Panc1 (cell line): Measurements from ENCODE around the gene SASH3.

Experiments
- POLR2AphosphoS5 ChIP-seq: IDR thresholded peaks from 2 replicates; pipeline ENCODE4 v1.6.1; 2012; ENCODE audit warnings: mild to moderate bottlenecking, low read depth, low read length, moderate library complexity
- SIN3A ChIP-seq: IDR thresholded peaks from 2 replicates; pipeline ENCODE4 v1.6.1; 2012; ENCODE audit warnings: low read depth, mild to moderate bottlenecking, low read length, moderate library complexity, borderline replicate concordance; ENCODE audit not compliant: insufficient read depth
- TF ChIP-seq, protein P1 (sequence below): fragments of 450-650 bp; IDR thresholded peaks from 2 replicates; pipeline ENCODE4 v1.5.1; 2017; ENCODE audit warnings: mild to moderate bottlenecking
- TF ChIP-seq, protein P2 (sequence below), 2 experiments: IDR thresholded peaks; 2 replicates each; pipeline ENCODE4 v1.6.1; 2011 to 2012; ENCODE audit warnings: low read depth in 2 of 2, control low read depth in 1 of 2, low read length in 1 of 2, mild to moderate bottlenecking in 1 of 2, moderate library complexity in 1 of 2; ENCODE audit not compliant: insufficient read depth in 1 of 2

DNA sequence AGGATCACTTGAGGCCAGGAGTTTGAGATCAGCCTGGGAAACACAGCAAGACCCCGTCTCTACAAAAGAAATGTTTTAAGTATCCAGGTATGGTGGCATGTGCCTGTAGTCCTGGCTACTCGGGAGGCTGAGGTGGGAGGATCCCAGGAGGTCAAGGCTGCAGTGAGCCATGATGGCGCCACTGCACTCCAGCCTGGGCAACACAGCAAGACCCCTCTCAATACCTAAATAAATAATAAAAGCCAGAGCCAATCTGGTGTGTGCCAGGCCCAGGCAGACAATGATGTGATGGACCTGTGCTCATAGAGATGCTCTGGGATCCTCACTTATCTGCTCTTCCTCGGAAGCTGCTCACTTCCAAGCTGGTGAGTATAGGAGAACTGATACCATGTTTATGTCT, 18.2 kb upstream of the SASH3 start:
- TF ChIP-seq SIN3A (no peak), POLR2AphosphoS5 (no peak)
- TF ChIP-seq, protein P1, sequence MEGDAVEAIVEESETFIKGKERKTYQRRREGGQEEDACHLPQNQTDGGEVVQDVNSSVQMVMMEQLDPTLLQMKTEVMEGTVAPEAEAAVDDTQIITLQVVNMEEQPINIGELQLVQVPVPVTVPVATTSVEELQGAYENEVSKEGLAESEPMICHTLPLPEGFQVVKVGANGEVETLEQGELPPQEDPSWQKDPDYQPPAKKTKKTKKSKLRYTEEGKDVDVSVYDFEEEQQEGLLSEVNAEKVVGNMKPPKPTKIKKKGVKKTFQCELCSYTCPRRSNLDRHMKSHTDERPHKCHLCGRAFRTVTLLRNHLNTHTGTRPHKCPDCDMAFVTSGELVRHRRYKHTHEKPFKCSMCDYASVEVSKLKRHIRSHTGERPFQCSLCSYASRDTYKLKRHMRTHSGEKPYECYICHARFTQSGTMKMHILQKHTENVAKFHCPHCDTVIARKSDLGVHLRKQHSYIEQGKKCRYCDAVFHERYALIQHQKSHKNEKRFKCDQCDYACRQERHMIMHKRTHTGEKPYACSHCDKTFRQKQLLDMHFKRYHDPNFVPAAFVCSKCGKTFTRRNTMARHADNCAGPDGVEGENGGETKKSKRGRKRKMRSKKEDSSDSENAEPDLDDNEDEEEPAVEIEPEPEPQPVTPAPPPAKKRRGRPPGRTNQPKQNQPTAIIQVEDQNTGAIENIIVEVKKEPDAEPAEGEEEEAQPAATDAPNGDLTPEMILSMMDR, result no peak
- TF ChIP-seq, protein P2, sequence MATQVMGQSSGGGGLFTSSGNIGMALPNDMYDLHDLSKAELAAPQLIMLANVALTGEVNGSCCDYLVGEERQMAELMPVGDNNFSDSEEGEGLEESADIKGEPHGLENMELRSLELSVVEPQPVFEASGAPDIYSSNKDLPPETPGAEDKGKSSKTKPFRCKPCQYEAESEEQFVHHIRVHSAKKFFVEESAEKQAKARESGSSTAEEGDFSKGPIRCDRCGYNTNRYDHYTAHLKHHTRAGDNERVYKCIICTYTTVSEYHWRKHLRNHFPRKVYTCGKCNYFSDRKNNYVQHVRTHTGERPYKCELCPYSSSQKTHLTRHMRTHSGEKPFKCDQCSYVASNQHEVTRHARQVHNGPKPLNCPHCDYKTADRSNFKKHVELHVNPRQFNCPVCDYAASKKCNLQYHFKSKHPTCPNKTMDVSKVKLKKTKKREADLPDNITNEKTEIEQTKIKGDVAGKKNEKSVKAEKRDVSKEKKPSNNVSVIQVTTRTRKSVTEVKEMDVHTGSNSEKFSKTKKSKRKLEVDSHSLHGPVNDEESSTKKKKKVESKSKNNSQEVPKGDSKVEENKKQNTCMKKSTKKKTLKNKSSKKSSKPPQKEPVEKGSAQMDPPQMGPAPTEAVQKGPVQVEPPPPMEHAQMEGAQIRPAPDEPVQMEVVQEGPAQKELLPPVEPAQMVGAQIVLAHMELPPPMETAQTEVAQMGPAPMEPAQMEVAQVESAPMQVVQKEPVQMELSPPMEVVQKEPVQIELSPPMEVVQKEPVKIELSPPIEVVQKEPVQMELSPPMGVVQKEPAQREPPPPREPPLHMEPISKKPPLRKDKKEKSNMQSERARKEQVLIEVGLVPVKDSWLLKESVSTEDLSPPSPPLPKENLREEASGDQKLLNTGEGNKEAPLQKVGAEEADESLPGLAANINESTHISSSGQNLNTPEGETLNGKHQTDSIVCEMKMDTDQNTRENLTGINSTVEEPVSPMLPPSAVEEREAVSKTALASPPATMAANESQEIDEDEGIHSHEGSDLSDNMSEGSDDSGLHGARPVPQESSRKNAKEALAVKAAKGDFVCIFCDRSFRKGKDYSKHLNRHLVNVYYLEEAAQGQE (IDR thresholded peaks at IDR 0.05; ENCODE audit: insufficient read depth in 1 of 2, low read depth in 2 of 2, low read length in 1 of 2), result no peak
